Parathyroid adenoma (tissue), 2 donors: ENCODE results near the gene TRPM5.

Experiments used
- H2AFZ ChIP-seq: fragments of 300-600 bp; sonication (generic); one replicate; pipeline ENCODE4 v1.7.0; 2017; ENCODE audit warnings: antibody characterized with exemption, mild to moderate bottlenecking
- H3K27ac ChIP-seq: fragments of 300-600 bp; sonication (generic); one replicate; pipeline ENCODE4 v1.7.0; 2017
- H3K27me3 ChIP-seq: fragments of 300-600 bp; sonication (generic); one replicate; pipeline ENCODE4 v1.7.0; 2017; ENCODE audit warnings: low read length; ENCODE audit not compliant: control insufficient read depth, insufficient read depth
- H3K36me3 ChIP-seq: fragments of 300-600 bp; sonication (generic); one replicate; pipeline ENCODE4 v1.7.0; 2017; ENCODE audit warnings: low read length; ENCODE audit not compliant: control insufficient read depth, insufficient read depth
- H3K4me1 ChIP-seq: fragments of 300-600 bp; sonication (generic); one replicate; pipeline ENCODE4 v1.7.0; 2017; ENCODE audit warnings: control low read depth
- H3K4me2 ChIP-seq: fragments of 300-600 bp; sonication (generic); one replicate; pipeline ENCODE4 v1.7.0; 2017; ENCODE audit warnings: low read length
- H3K4me3 ChIP-seq: fragments of 300-600 bp; sonication (generic); one replicate; pipeline ENCODE4 v1.7.0; 2017; ENCODE audit warnings: low read depth, low read length
- H3K79me2 ChIP-seq: fragments of 300-600 bp; sonication (generic); one replicate; pipeline ENCODE4 v1.7.0; 2017; ENCODE audit warnings: control low read depth
- H3K9ac ChIP-seq: fragments of 300-600 bp; sonication (generic); one replicate; pipeline ENCODE4 v1.7.0; 2017; ENCODE audit warnings: mild to moderate bottlenecking
- H3K9me3 ChIP-seq: fragments of 300-600 bp; sonication (generic); one replicate; pipeline ENCODE4 v1.7.0; 2017; ENCODE audit warnings: low read length; ENCODE audit not compliant: control insufficient read depth
- TF ChIP-seq, protein P1 (sequence below): fragments of 300-600 bp; sonication (generic); IDR thresholded peaks from one replicate; pipeline ENCODE4 v1.7.0; 2017; ENCODE audit warnings: antibody characterized with exemption, mild to moderate bottlenecking
- donor health status: primary hyperparathyroidism.

Gene TRPM5

DNA sequence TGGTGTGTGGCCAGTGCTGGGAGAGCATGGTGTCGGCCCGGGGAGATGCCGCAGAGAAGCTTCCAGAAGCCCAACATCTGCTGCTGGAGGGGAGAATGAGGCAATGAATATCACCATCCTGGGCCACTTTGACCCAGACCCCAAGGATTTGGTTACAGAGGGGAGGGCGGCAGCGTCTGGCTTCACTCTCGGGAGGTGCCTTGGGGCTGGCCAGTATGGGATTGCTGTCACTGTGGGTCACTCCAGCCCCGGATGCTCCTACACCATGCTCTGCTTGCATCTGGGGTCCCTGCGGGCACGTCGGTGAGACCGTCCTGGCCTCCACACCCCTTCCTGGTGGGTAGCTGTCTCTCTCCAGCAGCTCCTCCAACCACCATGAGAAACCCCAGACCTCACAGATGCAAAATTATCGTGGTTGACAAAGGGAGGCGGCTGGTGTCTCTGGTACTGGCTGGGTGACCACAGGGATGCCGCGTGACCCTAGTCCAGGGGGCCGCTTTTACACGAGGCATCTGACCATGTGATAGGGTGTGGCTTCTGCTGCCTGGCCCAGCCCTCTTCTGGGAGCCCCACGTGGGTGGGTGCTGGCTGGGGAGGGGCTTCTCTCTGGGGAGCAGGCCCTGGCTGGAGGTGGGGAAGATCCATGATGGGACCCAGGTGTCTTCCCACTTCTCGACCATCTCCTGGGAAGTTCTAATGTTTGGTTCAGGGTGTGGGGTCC, 6.2 kb upstream of the TRPM5 start:
- Histone ChIP-seq H3K36me3 (no peaks in the 10 kb centered on the region), H3K27ac (no peak overlapping the region), H3K9me3 (no peaks in the 10 kb centered on the region), H3K79me2 (peaks cover 15% of the 10 kb centered on the region), H3K4me1 (no peaks in the 10 kb centered on the region), H2AFZ (no peak overlapping the region), H3K27me3 (no peaks in the 10 kb centered on the region), H3K9ac (no peak overlapping the region), H3K4me3 (no peak overlapping the region), H3K4me2 (no peak overlapping the region)
- TF ChIP-seq, protein P1, sequence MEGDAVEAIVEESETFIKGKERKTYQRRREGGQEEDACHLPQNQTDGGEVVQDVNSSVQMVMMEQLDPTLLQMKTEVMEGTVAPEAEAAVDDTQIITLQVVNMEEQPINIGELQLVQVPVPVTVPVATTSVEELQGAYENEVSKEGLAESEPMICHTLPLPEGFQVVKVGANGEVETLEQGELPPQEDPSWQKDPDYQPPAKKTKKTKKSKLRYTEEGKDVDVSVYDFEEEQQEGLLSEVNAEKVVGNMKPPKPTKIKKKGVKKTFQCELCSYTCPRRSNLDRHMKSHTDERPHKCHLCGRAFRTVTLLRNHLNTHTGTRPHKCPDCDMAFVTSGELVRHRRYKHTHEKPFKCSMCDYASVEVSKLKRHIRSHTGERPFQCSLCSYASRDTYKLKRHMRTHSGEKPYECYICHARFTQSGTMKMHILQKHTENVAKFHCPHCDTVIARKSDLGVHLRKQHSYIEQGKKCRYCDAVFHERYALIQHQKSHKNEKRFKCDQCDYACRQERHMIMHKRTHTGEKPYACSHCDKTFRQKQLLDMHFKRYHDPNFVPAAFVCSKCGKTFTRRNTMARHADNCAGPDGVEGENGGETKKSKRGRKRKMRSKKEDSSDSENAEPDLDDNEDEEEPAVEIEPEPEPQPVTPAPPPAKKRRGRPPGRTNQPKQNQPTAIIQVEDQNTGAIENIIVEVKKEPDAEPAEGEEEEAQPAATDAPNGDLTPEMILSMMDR = no peak

DNA sequence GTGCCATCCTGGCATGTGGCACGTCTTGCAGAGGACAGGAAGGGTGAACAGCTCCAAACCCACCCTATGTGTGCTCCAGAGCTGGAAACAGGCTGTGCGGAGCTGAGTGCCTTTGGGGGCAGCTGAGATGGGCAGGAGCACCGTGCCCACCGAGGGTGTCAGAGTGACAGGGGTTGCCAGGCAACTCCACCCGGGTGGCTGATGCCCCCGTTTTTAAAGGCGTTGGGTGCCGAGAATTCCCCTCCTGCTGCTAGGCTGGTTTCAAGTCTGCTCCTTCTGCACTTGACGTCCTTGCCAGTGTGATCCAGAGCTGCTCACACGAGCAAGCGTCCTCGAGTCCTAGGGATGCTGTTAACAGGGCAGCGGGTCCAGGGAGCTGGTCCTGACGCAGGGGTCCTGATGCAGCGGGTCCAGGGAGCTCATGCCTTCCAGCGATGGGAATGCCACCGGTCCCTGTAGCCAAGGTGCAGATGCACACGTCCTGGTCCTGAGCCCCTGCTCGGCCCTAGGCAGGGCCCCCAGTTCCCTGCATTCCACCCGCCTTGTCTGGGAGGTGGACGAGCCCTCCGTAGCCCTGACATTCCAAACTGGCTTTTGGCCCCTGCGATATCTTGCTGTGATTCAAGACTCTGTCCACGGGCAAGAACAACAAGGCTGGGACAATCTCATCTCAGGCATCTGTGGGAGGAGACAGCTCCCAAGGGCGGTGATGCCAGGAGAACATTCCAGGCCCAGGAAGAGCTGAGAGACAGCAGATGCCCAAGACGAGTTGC, 5.4 kb upstream of the TRPM5 start:
- Histone ChIP-seq H3K9ac (no peak overlapping the region), H3K4me2 (no peak overlapping the region), H3K36me3 (no peaks in the 10 kb centered on the region), H3K4me1 (no peaks in the 10 kb centered on the region), H3K27me3 (no peaks in the 10 kb centered on the region), H3K27ac (no peak overlapping the region), H2AFZ (no peak overlapping the region), H3K79me2 (peaks cover 15% of the 10 kb centered on the region), H3K4me3 (no peak overlapping the region), H3K9me3 (no peaks in the 10 kb centered on the region)
- TF ChIP-seq, protein P1 = no peak

DNA sequence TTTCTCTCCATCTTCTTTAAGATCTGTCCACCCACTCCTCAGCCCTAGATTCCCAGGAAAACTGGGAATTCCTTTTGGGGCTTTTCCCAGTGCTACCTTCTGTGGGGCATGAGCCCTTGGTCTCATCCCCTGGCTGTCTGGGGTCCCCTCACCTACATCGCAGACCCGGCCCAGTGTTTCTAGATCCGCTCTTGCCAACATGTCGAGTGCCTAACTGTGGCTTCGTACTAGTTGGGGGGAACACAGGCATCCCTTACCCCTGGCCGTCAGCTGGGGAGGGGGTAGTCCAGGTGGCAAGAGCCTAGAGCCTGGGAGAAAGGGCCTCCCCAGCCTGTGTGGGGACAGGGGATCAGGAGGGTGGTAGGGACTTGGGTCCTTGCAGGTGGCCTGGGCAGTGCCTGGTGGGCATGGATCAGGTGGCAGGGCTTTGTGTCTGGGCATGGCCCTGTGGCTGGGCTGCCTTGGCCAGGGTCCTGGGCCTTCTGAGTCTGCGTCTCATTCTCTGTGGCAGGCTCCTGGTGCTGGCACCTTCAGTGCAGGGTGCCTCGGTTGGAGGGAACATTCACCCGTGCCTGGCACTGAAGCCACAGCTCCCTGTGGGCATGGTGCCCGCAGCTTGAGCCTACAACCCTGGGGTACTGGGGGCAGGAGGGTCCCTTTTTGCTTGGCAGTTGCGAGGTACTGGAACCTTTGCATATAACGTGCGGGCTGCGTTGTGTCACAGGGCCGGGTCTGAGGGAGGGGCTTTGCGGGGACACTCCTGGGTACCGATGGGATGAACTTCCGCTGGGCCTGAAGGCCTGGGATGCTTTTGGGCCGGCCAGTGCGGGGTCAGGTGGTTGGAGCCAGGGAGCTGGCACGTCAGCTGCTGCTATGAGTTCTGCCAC, 4.6 kb upstream of the TRPM5 start:
- H3K4me1 ChIP-seq = no peaks in the 10 kb centered on the region
- H3K79me2 ChIP-seq = peaks cover 15% of the 10 kb centered on the region
- no peaks in the 10 kb centered on the region for H3K9me3 ChIP-seq
- H3K27ac ChIP-seq = no peak overlapping the region
- no peaks in the 10 kb centered on the region for H3K27me3 ChIP-seq
- H3K4me2 ChIP-seq = no peak overlapping the region
- TF ChIP-seq, protein P1 = no peak
- H3K9ac ChIP-seq = no peak overlapping the region
- no peak overlapping the region for H3K4me3 ChIP-seq
- H3K36me3 ChIP-seq = no peaks in the 10 kb centered on the region
- no peak overlapping the region for H2AFZ ChIP-seq

DNA sequence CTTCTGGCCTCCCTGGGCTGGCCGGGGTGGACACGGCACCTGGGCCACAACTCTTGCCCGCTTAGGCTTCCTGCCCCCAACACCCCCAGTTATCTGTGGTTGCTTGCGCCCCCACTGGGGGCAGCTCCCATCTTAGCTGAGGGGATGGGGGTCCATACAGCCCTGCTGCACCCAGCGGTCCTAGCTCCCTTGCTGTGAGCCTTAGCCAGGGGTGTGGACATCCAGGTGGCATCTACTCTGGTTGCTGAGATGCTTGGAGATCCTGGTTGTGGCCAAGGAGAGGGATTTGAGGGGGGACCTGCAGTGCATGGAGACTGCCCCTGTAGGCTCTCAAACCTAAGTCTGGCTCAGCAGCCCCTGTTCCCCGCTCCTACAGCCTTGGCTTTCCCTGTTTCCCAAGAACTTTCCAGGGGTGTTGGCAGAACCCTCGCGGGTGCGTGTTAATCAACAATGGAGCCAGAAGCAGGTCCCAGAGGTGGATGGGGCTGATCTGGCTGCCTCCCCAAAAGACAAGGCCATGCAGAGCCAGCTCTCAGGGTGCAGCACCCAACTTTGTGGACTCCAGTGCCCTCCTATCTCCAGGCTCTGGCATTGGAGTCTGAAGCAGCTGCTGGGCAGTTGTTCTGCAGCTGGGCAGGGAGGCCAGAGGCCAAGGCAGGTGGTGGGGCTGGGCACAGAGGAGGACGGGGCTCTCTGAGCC, 3.8 kb upstream of the TRPM5 start:
- TF ChIP-seq, protein P1 = no peak
- no peaks in the 10 kb centered on the region for H3K9me3 ChIP-seq
- no peak overlapping the region for H2AFZ ChIP-seq
- H3K27me3 ChIP-seq = no peaks in the 10 kb centered on the region
- no peak overlapping the region for H3K4me2 ChIP-seq
- H3K4me3 ChIP-seq = no peak overlapping the region
- peaks cover 15% of the 10 kb centered on the region for H3K79me2 ChIP-seq
- no peaks in the 10 kb centered on the region for H3K36me3 ChIP-seq
- no peaks in the 10 kb centered on the region for H3K4me1 ChIP-seq
- no peak overlapping the region for H3K9ac ChIP-seq
- no peak overlapping the region for H3K27ac ChIP-seq
